OCI-LY3 (cell line): ENCODE data around the gene TBC1D8.

Experiments
- CTCF ChIP-seq: fragments of 200-600, 300-600 bp; sonication (generic); IDR thresholded peaks from 2 replicates; pipeline ENCODE4 v1.5.1; 2014; ENCODE audit warnings: antibody characterized with exemption, low read length, low read depth
- EZH2phosphoT487 ChIP-seq: fragments of 200-600 bp; shearing (Covaris generic); IDR thresholded peaks from 2 replicates; pipeline ENCODE4 v1.6.1; 2018; ENCODE audit warnings: antibody characterized with exemption, mixed run types, low read depth

GRCh38 chr2:101011152-101011551, 140.0 kb downstream of the TBC1D8 start:
- no peak for TF ChIP-seq CTCF
- no peak for TF ChIP-seq EZH2phosphoT487
